ENCODE measurements around the gene PAM. TPM values are rescaled to one million over a fixed set of nuclear protein-coding genes. Genes with fewer than 3 reads are reported as not detected.
A peak's percentile ranks its signal among the peaks of the same experiment; 100 is the strongest.

The PAM gene
- total RNA-seq: 100 to 1,000 TPM; 159 to 227 (median 193) TPM

DNA sequence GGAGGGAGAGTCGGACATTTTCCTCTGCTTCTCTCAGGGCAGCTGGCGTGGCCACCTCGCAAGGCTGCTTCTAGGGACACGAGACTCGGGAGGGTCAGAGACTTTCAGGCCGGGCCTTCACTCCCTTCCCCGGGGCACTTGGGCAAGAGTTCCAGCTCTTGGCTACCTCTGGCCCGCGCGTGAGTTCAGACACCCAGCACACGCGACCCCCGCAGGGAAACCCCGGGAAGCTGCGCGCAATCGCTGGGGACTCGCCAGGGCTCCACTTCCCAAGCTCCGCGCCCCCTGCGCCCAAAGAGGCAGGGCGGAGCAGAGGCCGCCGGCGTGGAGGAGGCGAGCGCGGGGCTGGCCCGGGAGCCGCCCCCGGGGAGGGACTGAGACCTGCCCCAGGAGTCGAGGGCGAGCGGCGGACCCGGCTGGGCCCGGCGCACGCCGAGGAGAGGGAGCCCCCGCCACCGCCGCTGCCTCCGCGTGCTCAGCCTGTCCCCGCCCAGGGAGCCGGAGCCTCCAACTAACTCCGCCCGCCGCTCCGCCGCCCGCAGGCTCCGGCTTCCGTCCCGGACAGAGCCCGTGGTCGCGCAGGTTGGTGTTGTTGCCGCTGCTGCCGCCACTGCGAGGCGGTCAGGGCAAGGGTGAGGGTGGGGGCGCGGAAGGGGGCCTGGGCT lies at the start of gene PAM:
PAM (plus strand) TSS at position 539 of the 665 bp plus-strand sequence. CDS start 110,891 bp downstream, outside the sequence.
- H3K27me3 ChIP-seq: no peaks in the 10 kb centered on the region
- peaks cover 0 to 4% of the 10 kb centered on the region in 2 donors for H3K4me1 ChIP-seq
- H3K27ac ChIP-seq: peak within 1 kb of the TSS; percentile 86 to 92
- intact Hi-C loops (cut with DNase I; ENCODE audit: low total_unique reads): no loop called here
- H3K36me3 ChIP-seq: no peaks in the 10 kb centered on the region
- no peaks in the 10 kb centered on the region for H3K9me3 ChIP-seq
- DNase-seq (ENCODE audit: low spot score in 2 of 2): peak; percentile 57 to 69
- H3K4me3 ChIP-seq: peak within 1 kb of the TSS; percentile 82 to 88 (median 82)
- TF ChIP-seq, protein P1, sequence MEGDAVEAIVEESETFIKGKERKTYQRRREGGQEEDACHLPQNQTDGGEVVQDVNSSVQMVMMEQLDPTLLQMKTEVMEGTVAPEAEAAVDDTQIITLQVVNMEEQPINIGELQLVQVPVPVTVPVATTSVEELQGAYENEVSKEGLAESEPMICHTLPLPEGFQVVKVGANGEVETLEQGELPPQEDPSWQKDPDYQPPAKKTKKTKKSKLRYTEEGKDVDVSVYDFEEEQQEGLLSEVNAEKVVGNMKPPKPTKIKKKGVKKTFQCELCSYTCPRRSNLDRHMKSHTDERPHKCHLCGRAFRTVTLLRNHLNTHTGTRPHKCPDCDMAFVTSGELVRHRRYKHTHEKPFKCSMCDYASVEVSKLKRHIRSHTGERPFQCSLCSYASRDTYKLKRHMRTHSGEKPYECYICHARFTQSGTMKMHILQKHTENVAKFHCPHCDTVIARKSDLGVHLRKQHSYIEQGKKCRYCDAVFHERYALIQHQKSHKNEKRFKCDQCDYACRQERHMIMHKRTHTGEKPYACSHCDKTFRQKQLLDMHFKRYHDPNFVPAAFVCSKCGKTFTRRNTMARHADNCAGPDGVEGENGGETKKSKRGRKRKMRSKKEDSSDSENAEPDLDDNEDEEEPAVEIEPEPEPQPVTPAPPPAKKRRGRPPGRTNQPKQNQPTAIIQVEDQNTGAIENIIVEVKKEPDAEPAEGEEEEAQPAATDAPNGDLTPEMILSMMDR (IDR thresholded peaks at IDR 0.05): no peak
- no peak for TF ChIP-seq POLR2A (IDR thresholded peaks at IDR 0.05)
- TF ChIP-seq POLR2AphosphoS5 (IDR thresholded peaks at IDR 0.05): peak in 1 of 3 donors; percentile 78

DNA sequence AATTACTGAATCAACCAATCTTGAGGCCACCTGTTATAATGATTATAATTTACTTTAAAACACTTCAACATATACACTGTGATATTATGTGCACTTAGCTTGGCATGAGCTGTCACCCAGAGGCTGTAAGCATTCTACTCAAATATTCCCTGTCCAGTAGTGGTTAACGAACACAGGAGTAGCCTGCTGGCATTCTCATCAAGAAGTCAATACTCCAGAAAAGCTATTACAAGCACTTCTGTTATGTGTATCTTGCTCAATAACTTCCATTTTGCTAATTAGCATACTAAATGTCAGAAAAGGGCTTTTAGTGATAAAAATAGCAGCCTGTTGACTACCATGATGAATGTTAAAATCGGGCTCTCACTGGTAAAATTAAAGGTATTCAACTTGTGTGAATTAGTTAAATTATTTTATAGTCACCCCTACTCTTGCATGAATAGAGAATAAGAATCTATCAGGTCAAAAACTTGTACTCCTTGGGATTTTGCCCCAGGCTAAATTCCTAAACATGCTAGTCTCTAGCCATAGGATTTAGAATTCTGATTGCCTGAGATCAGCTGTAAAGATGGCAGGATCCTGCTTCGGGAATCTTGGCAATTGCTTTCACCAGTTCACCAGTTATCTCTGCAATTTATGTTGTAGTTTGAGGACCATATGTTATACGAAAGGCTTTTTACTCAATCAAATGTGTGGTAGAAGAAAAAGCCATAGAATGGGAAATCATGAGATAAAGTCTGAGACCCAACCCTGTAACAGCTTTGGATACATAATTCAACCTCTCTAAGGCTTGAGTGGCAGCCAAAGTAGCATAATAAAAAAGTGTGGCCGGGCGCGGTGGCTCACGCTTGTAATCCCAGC lies 43.4 kb upstream of the PAM start:
- DNase-seq (ENCODE audit: low spot score in 2 of 2): no peak
- Histone ChIP-seq H3K36me3 (no peaks in the 10 kb centered on the region), H3K27me3 (no peaks in the 10 kb centered on the region), H3K4me3 (no peak overlapping the region), H3K9me3 (no peaks in the 10 kb centered on the region), H3K27ac (no peak overlapping the region), H3K4me1 (no peaks in the 10 kb centered on the region)
- intact Hi-C loops (cut with DNase I; ENCODE audit: low total_unique reads): no loop called here
- TF ChIP-seq, protein P1 (IDR thresholded peaks at IDR 0.05): no peak
- TF ChIP-seq POLR2AphosphoS5 (IDR thresholded peaks at IDR 0.05): no peak
- TF ChIP-seq POLR2A (IDR thresholded peaks at IDR 0.05): no peak

DNA sequence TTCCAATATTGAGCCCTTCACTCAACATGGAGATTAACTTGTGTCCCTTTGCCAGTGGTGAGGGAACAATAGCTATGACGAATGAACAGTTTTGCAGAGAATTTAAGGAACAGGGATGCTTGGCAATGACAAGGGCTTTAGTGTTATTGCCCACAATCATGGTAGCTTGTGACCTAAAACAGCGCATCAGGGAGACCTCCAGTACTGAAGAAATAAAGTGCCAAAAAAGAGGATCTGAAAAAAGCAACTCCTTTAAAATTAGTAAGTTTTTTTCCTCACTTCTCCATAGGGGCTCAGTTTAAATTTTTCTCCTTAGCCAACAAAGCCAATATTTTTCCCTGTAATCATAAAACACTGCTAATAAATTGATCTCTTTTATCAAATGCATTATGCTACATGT lies 41.8 kb upstream of the PAM start:
- H3K9me3 ChIP-seq: no peaks in the 10 kb centered on the region
- H3K4me1 ChIP-seq: no peaks in the 10 kb centered on the region
- intact Hi-C loops (cut with DNase I; ENCODE audit: low total_unique reads): no loop called here
- H3K4me3 ChIP-seq: no peak overlapping the region
- no peaks in the 10 kb centered on the region for H3K36me3 ChIP-seq
- DNase-seq (ENCODE audit: low spot score in 2 of 2): no peak
- no peak overlapping the region for H3K27ac ChIP-seq
- H3K27me3 ChIP-seq: no peaks in the 10 kb centered on the region
- TF ChIP-seq POLR2A (IDR thresholded peaks at IDR 0.05): no peak
- TF ChIP-seq POLR2AphosphoS5 (IDR thresholded peaks at IDR 0.05): no peak
- TF ChIP-seq, protein P1 (IDR thresholded peaks at IDR 0.05): no peak

DNA sequence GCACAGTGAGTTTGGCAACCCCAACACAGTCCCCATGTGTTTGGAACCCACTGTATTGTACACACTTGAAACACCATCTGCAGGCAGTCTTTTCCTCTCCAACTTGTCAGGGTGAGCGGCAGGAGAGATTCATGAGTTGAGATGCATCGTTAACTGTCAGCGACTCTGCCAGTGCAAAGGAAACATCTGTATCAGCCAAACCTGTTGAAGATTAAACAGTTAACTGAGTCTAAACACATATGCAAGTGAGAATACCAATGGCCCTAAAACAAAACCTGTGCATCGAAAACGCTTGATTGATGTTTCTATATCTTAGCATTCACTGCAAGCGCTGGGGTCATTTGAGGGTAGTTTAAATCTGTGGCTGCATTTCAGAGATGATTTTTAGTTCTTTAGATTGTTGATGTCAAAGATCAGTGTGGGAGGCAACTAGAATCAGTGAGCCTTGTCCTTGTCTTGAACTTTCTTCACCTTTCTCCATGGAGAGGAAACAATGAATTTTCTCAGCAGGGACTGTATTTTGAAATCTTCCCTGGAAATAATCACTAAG lies 41.3 kb upstream of the PAM start:
- Histone ChIP-seq H3K27me3 (no peaks in the 10 kb centered on the region), H3K9me3 (no peaks in the 10 kb centered on the region), H3K27ac (no peak overlapping the region), H3K36me3 (no peaks in the 10 kb centered on the region), H3K4me1 (no peaks in the 10 kb centered on the region), H3K4me3 (no peak overlapping the region)
- no peak for TF ChIP-seq POLR2AphosphoS5 (IDR thresholded peaks at IDR 0.05)
- TF ChIP-seq, protein P1 (IDR thresholded peaks at IDR 0.05): no peak
- no peak for TF ChIP-seq POLR2A (IDR thresholded peaks at IDR 0.05)
- intact Hi-C loops (cut with DNase I; ENCODE audit: low total_unique reads): no loop called here
- DNase-seq (ENCODE audit: low spot score in 2 of 2): no peak

All from breast epithelium (tissue), 4 donors.